Thyroid gland (tissue), 4 donors: ENCODE results near the gene MAPKAPK2.

Experiments
- CTCF ChIP-seq, 6 experiments: fragments of 200-600 bp in 3 of 6; fragments of 450-650 bp in 3 of 6; sonication (generic) in 3 of 6; IDR thresholded peaks; one replicate each; pipeline ENCODE4 v1.5.1; 2016 to 2019; ENCODE audit warnings: antibody characterized with exemption in 6 of 6, mild to moderate bottlenecking in 2 of 6, inconsistent platforms in 1 of 6, moderate library complexity in 1 of 6
- POLR2A ChIP-seq, 2 donors: fragments of 450-650 bp; IDR thresholded peaks; one replicate each; pipeline ENCODE4 v1.6.1; 2017; ENCODE audit warnings: antibody characterized with exemption in 2 of 2, mild to moderate bottlenecking in 2 of 2, moderate library complexity in 1 of 2

- TF ChIP-seq CTCF (IDR thresholded peaks at IDR 0.05) = no peak
- TF ChIP-seq POLR2A (IDR thresholded peaks at IDR 0.05) = no peak
Measured at GRCh38 chr1:206779638-206780037, 94.9 kb downstream of the MAPKAPK2 start.
